H9 (cell line): ENCODE data around the gene WASHC2C. TPM values are rescaled to one million over a fixed set of nuclear protein-coding genes. Genes with fewer than 3 reads are reported as not detected.
"Not testable (repeated sequence)": the region's sequence is repeated elsewhere in the genome, so short reads cannot be mapped to it uniquely, and the experiment has no call there.

Experiments
- DNase-seq: peaks from one replicate; pipeline ENCODE4 v3.0.0-alpha.2; 2017
- H2AFZ ChIP-seq: one replicate; pipeline ENCODE4 v1.6.1; 2013; ENCODE audit warnings: mild to moderate bottlenecking, low read length, control low read depth, moderate library complexity
- H2AK5ac ChIP-seq: 2 replicates; pipeline ENCODE4 v1.6.1; 2013; ENCODE audit warnings: low read length, control low read depth, mixed read lengths; ENCODE audit not compliant: insufficient read length
- H2BK120ac ChIP-seq: one replicate; pipeline ENCODE4 v1.6.1; 2013; ENCODE audit warnings: low read depth, mild to moderate bottlenecking, low read length, control low read depth, inconsistent platforms; ENCODE audit not compliant: poor library complexity, severe bottlenecking
- H2BK12ac ChIP-seq: 2 replicates; pipeline ENCODE4 v1.6.1; 2013; ENCODE audit warnings: low read length, control low read depth, mixed read lengths, low read depth; ENCODE audit not compliant: insufficient read length
- H2BK15ac ChIP-seq: 2 replicates; pipeline ENCODE4 v1.6.1; 2013; ENCODE audit warnings: low read depth, low read length, control low read depth
- H2BK20ac ChIP-seq: one replicate; pipeline ENCODE4 v1.6.1; 2013; ENCODE audit warnings: low read depth, mild to moderate bottlenecking, low read length, control low read depth, inconsistent platforms; ENCODE audit not compliant: poor library complexity, severe bottlenecking
- H2BK5ac ChIP-seq: 2 replicates; pipeline ENCODE4 v1.6.1; 2013; ENCODE audit warnings: low read length, control low read depth, mixed read lengths; ENCODE audit not compliant: insufficient read length
- H3K14ac ChIP-seq: 2 replicates; pipeline ENCODE4 v1.6.1; 2013; ENCODE audit warnings: low read length, control low read depth; ENCODE audit not compliant: insufficient read depth
- H3K18ac ChIP-seq: 2 replicates; pipeline ENCODE4 v1.6.1; 2013; ENCODE audit warnings: low read depth, mild to moderate bottlenecking, mixed read lengths, low read length, control low read depth; ENCODE audit not compliant: insufficient read length
- H3K23ac ChIP-seq: 2 replicates; pipeline ENCODE4 v1.6.1; 2013; ENCODE audit warnings: low read length, control low read depth, mixed read lengths, low read depth; ENCODE audit not compliant: insufficient read length
- H3K23me2 ChIP-seq: 2 replicates; pipeline ENCODE4 v1.6.1; 2013; ENCODE audit warnings: low read depth, mild to moderate bottlenecking, mixed read lengths, low read length, control low read depth; ENCODE audit not compliant: insufficient read length, poor library complexity, severe bottlenecking
- H3K27ac ChIP-seq: 2 replicates; pipeline ENCODE4 v1.5.1; 2013; ENCODE audit warnings: low read length, control low read depth, mixed read lengths, low read depth; ENCODE audit not compliant: insufficient read length
- H3K27me3 ChIP-seq: 2 replicates; pipeline ENCODE4 v1.6.1; 2013; ENCODE audit warnings: low read length, control low read depth, inconsistent platforms; ENCODE audit not compliant: insufficient read depth
- H3K4ac ChIP-seq: 2 replicates; pipeline ENCODE4 v1.6.1; 2013; ENCODE audit warnings: low read depth, mild to moderate bottlenecking, control low read depth, inconsistent platforms, low read length, moderate library complexity
- H3K4me1 ChIP-seq: 2 replicates; pipeline ENCODE4 v1.6.1; 2013; ENCODE audit warnings: low read length, control low read depth, inconsistent platforms; ENCODE audit not compliant: insufficient read depth
- H3K4me2 ChIP-seq: 2 replicates; pipeline ENCODE4 v1.6.1; 2013; ENCODE audit warnings: low read length, control low read depth, mixed read lengths; ENCODE audit not compliant: insufficient read length, insufficient read depth
- H3K56ac ChIP-seq: 2 replicates; pipeline ENCODE4 v1.6.1; 2013; ENCODE audit warnings: low read depth, mild to moderate bottlenecking, mixed read lengths, low read length, control low read depth; ENCODE audit not compliant: insufficient read length
- H3K79me1 ChIP-seq: 2 replicates; pipeline ENCODE4 v1.6.1; 2013; ENCODE audit warnings: low read depth, mild to moderate bottlenecking, moderate library complexity, low read length, control low read depth, inconsistent platforms; ENCODE audit not compliant: insufficient read depth, poor library complexity, severe bottlenecking
- H3K79me2 ChIP-seq: 2 replicates; pipeline ENCODE4 v1.6.1; 2013; ENCODE audit warnings: low read length, control low read depth, inconsistent platforms; ENCODE audit not compliant: insufficient read depth
- H3K9ac ChIP-seq: 2 replicates; pipeline ENCODE4 v1.6.1; 2013; ENCODE audit warnings: low read length, control low read depth, mixed read lengths; ENCODE audit not compliant: insufficient read length; ENCODE audit errors: extremely low read depth
- H3K9me3 ChIP-seq: one replicate; pipeline ENCODE4 v1.6.1; 2013; ENCODE audit warnings: low read depth, low read length, inconsistent platforms; ENCODE audit not compliant: control insufficient read depth
- H3T11ph ChIP-seq: one replicate; pipeline ENCODE4 v1.6.1; 2013; ENCODE audit warnings: mild to moderate bottlenecking, low read length, control low read depth, inconsistent platforms
- H4K20me1 ChIP-seq: one replicate; pipeline ENCODE4 v1.6.1; 2013; ENCODE audit not compliant: control insufficient read depth, insufficient read length, insufficient read depth
- H4K5ac ChIP-seq: 2 replicates; pipeline ENCODE4 v1.6.1; 2013; ENCODE audit warnings: low read depth, mild to moderate bottlenecking, mixed read lengths, low read length, control low read depth; ENCODE audit not compliant: insufficient read length
- H4K8ac ChIP-seq: replicated peaks from 2 replicates; pipeline ENCODE4 v1.6.1; 2013; ENCODE audit warnings: low read length, control low read depth, mixed read lengths, low read depth; ENCODE audit not compliant: insufficient read length
- H4K91ac ChIP-seq: 2 replicates; pipeline ENCODE4 v1.6.1; 2013; ENCODE audit warnings: low read depth, mild to moderate bottlenecking, moderate library complexity, mixed read lengths, low read length, control low read depth; ENCODE audit not compliant: insufficient read length
- H3K27ac Mint-ChIP-seq, 3 experiments: 2 replicates in 2 of 3; 3 replicates in 1 of 3; pipeline ENCODE4 v1.8.0; 2020 to 2021; ENCODE audit warnings: mixed read lengths in 3 of 3, mild to moderate bottlenecking in 1 of 3, moderate library complexity in 1 of 3
- H3K27me3 Mint-ChIP-seq: 2 replicates; pipeline ENCODE4 v1.8.0; 2021; ENCODE audit warnings: low read depth, mild to moderate bottlenecking, moderate library complexity, mixed read lengths
- H3K36me3 Mint-ChIP-seq, 3 experiments: 2 replicates in 2 of 3; 3 replicates in 1 of 3; pipeline ENCODE4 v1.8.0; 2020 to 2021; ENCODE audit warnings: low read depth in 3 of 3, mixed read lengths in 3 of 3; ENCODE audit not compliant: insufficient read depth in 1 of 3
- H3K4me1 Mint-ChIP-seq, 2 experiments: 2 replicates each; pipeline ENCODE4 v1.8.0; 2020; ENCODE audit warnings: mixed read lengths in 2 of 2
- H3K4me3 Mint-ChIP-seq, 2 experiments: 2 replicates in 1 of 2; 3 replicates in 1 of 2; pipeline ENCODE4 v1.8.0; 2020 to 2021; ENCODE audit warnings: mild to moderate bottlenecking in 2 of 2, mixed read lengths in 2 of 2, moderate library complexity in 1 of 2
- H3K9me3 Mint-ChIP-seq, 2 experiments: 2 replicates in 1 of 2; 3 replicates in 1 of 2; pipeline ENCODE4 v1.8.0; 2020; ENCODE audit warnings: mild to moderate bottlenecking in 2 of 2, mixed read lengths in 2 of 2, moderate library complexity in 1 of 2
- WGBS: extraction: QIAGEN DNeasy Blood & Tissue Kit; methylation state at CpG from one replicate; pipeline ENCODE4 v1.1.7; 2013; ENCODE audit warnings: missing lambda C conversion rate, low lambda C conversion rate, mixed read lengths; ENCODE audit not compliant: insufficient read length; ENCODE audit errors: extremely low coverage; 5-methylcytosine and 5-hydroxymethylcytosine counted together
- total RNA-seq: library from RNA; stranded (reverse); gene quantifications from 2 replicates; pipeline ENCODE4 v1.2.1, GENCODE V29; 2021

WASHC2C gene
- total RNA-seq, 1 experiment from 2014 or later, result 36.7 TPM

DNA sequence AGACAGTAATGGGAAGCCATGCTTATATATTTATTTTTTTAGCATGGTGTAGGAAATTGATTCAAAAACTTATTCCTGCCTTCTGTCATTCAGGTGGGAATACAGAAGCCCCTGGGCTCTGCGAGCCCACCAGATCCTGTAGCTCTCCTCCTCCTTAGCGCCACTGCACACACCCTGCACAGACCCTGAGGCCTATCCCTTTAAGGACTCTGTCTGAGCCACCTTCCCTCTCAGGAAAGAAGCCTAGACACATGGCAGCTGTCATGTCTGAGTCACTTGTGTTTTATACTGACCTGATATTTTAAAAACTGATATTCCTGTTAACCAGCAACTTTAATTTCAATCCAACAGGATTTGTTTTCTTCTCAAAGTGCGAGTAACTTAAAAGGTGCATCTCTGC is 36.0 kb downstream of the WASHC2C start:
- not testable (repeated sequence) for H3K4me1 ChIP-seq, H3K18ac ChIP-seq, H3K4ac ChIP-seq, H3K14ac ChIP-seq, H2BK15ac ChIP-seq, H3K23me2 ChIP-seq, H3K56ac ChIP-seq, H3K23ac ChIP-seq, H3K9ac ChIP-seq, H3K27me3 ChIP-seq, H2BK120ac ChIP-seq, H2AK5ac ChIP-seq, H3K4me2 ChIP-seq, H3K4me1 Mint-ChIP-seq, H3K36me3 Mint-ChIP-seq, H2BK12ac ChIP-seq, H4K20me1 ChIP-seq, H2BK5ac ChIP-seq, H4K8ac ChIP-seq, H3K27ac ChIP-seq, H3K79me1 ChIP-seq, H4K5ac ChIP-seq, H4K91ac ChIP-seq, H3K27me3 Mint-ChIP-seq, H2BK20ac ChIP-seq, H3K4me3 Mint-ChIP-seq, H3K9me3 Mint-ChIP-seq, H3K27ac Mint-ChIP-seq, DNase-seq, H3K79me2 ChIP-seq, H3T11ph ChIP-seq, H2AFZ ChIP-seq, H3K9me3 ChIP-seq
- WGBS, result no CpG with 5 or more reads among the region's 3 CpGs

DNA sequence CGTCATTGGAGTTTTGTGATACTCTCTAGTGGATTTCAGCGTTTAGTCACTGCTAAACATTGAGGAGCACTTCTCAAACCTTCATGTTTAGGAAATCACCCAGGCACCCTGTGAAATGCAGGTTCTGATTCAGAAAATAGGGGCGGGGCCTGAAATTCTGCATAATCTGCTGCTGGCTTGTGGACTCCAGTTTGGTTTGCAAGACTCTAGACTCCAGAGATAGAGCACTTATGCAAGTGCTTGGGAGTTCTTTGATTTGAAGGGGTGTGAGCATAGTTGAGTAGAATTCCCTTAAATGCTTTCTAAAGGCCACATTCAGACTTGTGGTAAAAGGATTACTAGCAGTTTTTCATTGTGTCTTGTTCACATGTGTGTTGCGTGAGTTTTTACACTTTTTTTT is 41.3 kb downstream of the WASHC2C start:
- H2BK120ac ChIP-seq, H2BK5ac ChIP-seq, H3K27ac ChIP-seq, H4K8ac ChIP-seq, H2AK5ac ChIP-seq, H3K56ac ChIP-seq, H3K14ac ChIP-seq, H3K4me2 ChIP-seq, H3K23me2 ChIP-seq, H2BK12ac ChIP-seq, H2BK15ac ChIP-seq, H3T11ph ChIP-seq, H3K4me1 Mint-ChIP-seq, H3K27me3 ChIP-seq, H2AFZ ChIP-seq, H3K4ac ChIP-seq, DNase-seq, H3K79me2 ChIP-seq, H3K18ac ChIP-seq, H3K9ac ChIP-seq, H3K79me1 ChIP-seq, H4K91ac ChIP-seq, H4K5ac ChIP-seq, H2BK20ac ChIP-seq, H4K20me1 ChIP-seq, H3K23ac ChIP-seq, H3K9me3 ChIP-seq, H3K27ac Mint-ChIP-seq, H3K27me3 Mint-ChIP-seq, H3K9me3 Mint-ChIP-seq, H3K4me3 Mint-ChIP-seq, H3K4me1 ChIP-seq: not testable (repeated sequence)
- H3K36me3 Mint-ChIP-seq, result peaks cover under 1 to 11% (median 6%) of the 10 kb centered on the region in 3 experiments; a peak in 5 of 7 replicates
- no CpG with 5 or more reads among the region's 4 CpGs for WGBS
